Naive thymus-derived CD4-positive, alpha-beta T cell (primary cell): ENCODE measurements around the gene NASP. TPM values are rescaled to one million over a fixed set of nuclear protein-coding genes. Genes with fewer than 3 reads are reported as not detected.
A peak's percentile ranks its signal among the peaks of the same experiment; 100 is the strongest.

Source experiments
- ATAC-seq: fragments of 150-1000 bp; cut with Tn5 transposase; 2 replicates; pipeline ENCODE4 v1.10.0; 2021; ENCODE audit warnings: mild to moderate bottlenecking, moderate library complexity
- CTCF ChIA-PET: fragments of 350-600 bp; sonication (Branson Sonifier 250); formaldehyde crosslinking; loops from one replicate; lab custom pipeline; 2021; ENCODE audit warnings: antibody characterized with exemption; lab: Charles Lee
- POLR2A ChIA-PET: fragments of 350-600 bp; sonication (Branson Sonifier 250); formaldehyde crosslinking; loops from one replicate; lab custom pipeline; 2021; ENCODE audit warnings: antibody characterized with exemption, inconsistent platforms; lab: Charles Lee
- DNase-seq, 9 donors: peaks; one replicate each; pipeline versions ENCODE4 v3.0.0 to v3.0.0-alpha.2; 2020 to 2022; ENCODE audit warnings: mixed read lengths in 1 of 9
- H3K27ac ChIP-seq: one replicate; pipeline ENCODE4 v1.7.0; 2013; ENCODE audit warnings: mild to moderate bottlenecking, low read depth, low read length, moderate library complexity
- H3K27me3 ChIP-seq, 2 donors: one replicate each; pipeline ENCODE4 v1.7.0; 2013; ENCODE audit warnings: low read length in 2 of 2, mild to moderate bottlenecking in 2 of 2, moderate library complexity in 2 of 2; ENCODE audit not compliant: control insufficient read depth in 2 of 2, insufficient read depth in 2 of 2
- H3K36me3 ChIP-seq, 3 experiments: 1 replicate in 2 of 3; 2 replicates in 1 of 3; pipeline ENCODE4 v1.7.0; 2013; ENCODE audit warnings: low read length in 3 of 3, mild to moderate bottlenecking in 3 of 3, moderate library complexity in 1 of 3; ENCODE audit not compliant: insufficient read depth in 3 of 3, control insufficient read depth in 2 of 3
- H3K4me1 ChIP-seq, 2 donors: one replicate each; pipeline ENCODE4 v1.7.0; 2013; ENCODE audit warnings: low read length in 2 of 2, mild to moderate bottlenecking in 2 of 2, moderate library complexity in 1 of 2; ENCODE audit not compliant: control insufficient read depth in 2 of 2, insufficient read depth in 2 of 2
- H3K4me3 ChIP-seq: 2 replicates; pipeline ENCODE4 v1.7.0; 2013; ENCODE audit warnings: mild to moderate bottlenecking, low read length
- H3K9me3 ChIP-seq, 3 experiments: 1 replicate in 2 of 3; 2 replicates in 1 of 3; pipeline ENCODE4 v1.7.0; 2013; ENCODE audit warnings: low read length in 3 of 3; ENCODE audit not compliant: control insufficient read depth in 2 of 3
- H3K27ac Mint-ChIP-seq, 9 donors: one replicate each; pipeline ENCODE4 v1.8.0; 2020 to 2022; ENCODE audit warnings: mixed read lengths in 9 of 9, mild to moderate bottlenecking in 8 of 9, moderate library complexity in 5 of 9, inconsistent platforms in 2 of 9
- H3K27me3 Mint-ChIP-seq, 5 donors: one replicate each; pipeline ENCODE4 v1.8.0; 2021 to 2022; ENCODE audit warnings: mixed read lengths in 5 of 5, mild to moderate bottlenecking in 1 of 5
- H3K36me3 Mint-ChIP-seq, 5 donors: one replicate each; pipeline ENCODE4 v1.8.0; 2020 to 2022; ENCODE audit warnings: mixed read lengths in 5 of 5, mild to moderate bottlenecking in 3 of 5, inconsistent platforms in 1 of 5
- H3K4me1 Mint-ChIP-seq, 7 donors: one replicate each; pipeline ENCODE4 v1.8.0; 2020 to 2022; ENCODE audit warnings: mixed read lengths in 7 of 7, mild to moderate bottlenecking in 3 of 7, inconsistent platforms in 1 of 7
- H3K4me3 Mint-ChIP-seq, 10 donors: one replicate each; pipeline ENCODE4 v1.8.0; 2020 to 2022; ENCODE audit warnings: mild to moderate bottlenecking in 10 of 10, mixed read lengths in 10 of 10, moderate library complexity in 6 of 10, inconsistent platforms in 2 of 10
- H3K9me3 Mint-ChIP-seq, 11 donors: one replicate each; pipeline ENCODE4 v1.8.0; 2020 to 2022; ENCODE audit warnings: mixed read lengths in 11 of 11, mild to moderate bottlenecking in 4 of 11, inconsistent platforms in 1 of 11, moderate library complexity in 1 of 11
- intact Hi-C, 2 donors: fragments of 100-400 bp; cut with micrococcal nuclease; formaldehyde crosslinking; loops; one replicate each; pipeline ENCODE4 v1.15.1; 2023
- polyA plus RNA-seq, 2 donors: library from polyadenylated mRNA; unstranded; fragments of 300-500 nt; fragmentation: Illumina TruSeq; gene quantifications; one replicate each; pipeline ENCODE4 v1.2.3, GENCODE V29; 2021
- total RNA-seq, 6 experiments: library from RNA in 5 of 6; stranded (reverse) in 5 of 6; gene quantifications; 1 replicate in 5 of 6; 2 replicates in 1 of 6; pipeline ENCODE4 v1.2.3 and lab custom pipeline; 2021 to 2026

NASP gene
- total and polyA plus RNA-seq, 7 experiments from 2014 or later: 70.5 to 173 (median 84.0) TPM

DNA sequence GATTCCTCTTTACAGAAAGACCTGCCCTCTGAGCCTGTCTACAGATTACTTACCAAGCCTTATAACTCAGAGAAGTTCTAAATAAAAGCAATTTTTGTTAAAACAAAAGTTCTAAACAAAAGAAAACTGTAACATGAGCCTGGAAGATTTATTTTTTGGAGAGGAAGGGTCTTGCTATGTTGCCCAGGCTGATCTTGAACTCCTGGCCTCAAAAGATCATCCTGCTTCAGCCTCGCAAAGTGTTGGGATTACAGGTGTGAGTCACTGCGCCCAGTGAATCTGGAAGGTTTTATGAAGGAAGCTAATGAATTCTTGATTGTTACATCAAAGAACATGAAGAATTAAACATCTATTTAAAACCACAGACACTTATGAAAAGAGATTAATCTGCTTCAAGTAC lies 75.4 kb downstream of the NASP start:
- peaks cover 2 to 27% (median 11%) of the 10 kb centered on the region in 7 donors for H3K4me1 Mint-ChIP-seq
- H3K9me3 Mint-ChIP-seq: no peaks in the 10 kb centered on the region
- H3K27ac Mint-ChIP-seq: peak overlapping the region in 1 of 9 donors; percentile 45
- intact Hi-C loops: no loop called here
- Histone ChIP-seq H3K9me3 (no peaks in the 10 kb centered on the region), H3K27me3 (no peaks in the 10 kb centered on the region), H3K36me3 (peaks cover 22 to 71% (median 39%) of the 10 kb centered on the region in 3 experiments), H3K4me1 (no peaks in the 10 kb centered on the region), H3K4me3 (no peak overlapping the region), H3K27ac (no peak overlapping the region)
- peaks cover 13 to 42% (median 18%) of the 10 kb centered on the region in 5 donors for H3K36me3 Mint-ChIP-seq
- DNase-seq: no peak
- CTCF ChIA-PET: no interaction called here
- H3K27me3 Mint-ChIP-seq: no peaks in the 10 kb centered on the region
- no peak overlapping the region for H3K4me3 Mint-ChIP-seq
- ATAC-seq: no peak
- POLR2A ChIA-PET: interaction anchor here (3.4 kb wide), 1 partner anchor 25 kb away, joined by 12 read pairs; no protein-coding TSS in a partner anchor

DNA sequence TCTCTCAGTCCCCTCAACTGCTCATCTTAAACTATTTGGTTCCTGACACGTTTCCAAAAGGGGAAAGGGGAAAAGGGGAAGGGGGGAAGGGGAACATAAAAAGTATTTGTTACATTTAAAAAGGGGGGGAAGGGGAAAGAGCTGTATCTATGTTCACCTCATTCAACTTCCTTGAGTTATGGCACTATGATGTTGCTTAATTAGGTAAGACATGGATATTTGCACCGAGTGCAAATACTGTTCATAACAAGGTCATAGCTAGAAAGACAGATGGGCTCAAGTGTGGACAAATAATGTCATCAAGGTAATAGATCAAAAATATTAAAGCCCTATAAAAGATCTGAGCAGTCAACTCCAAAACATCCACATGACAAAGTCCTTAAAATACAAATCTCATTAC lies 76.5 kb downstream of the NASP start:
- Mint-ChIP-seq H3K27me3 (no peaks in the 10 kb centered on the region), H3K9me3 (no peaks in the 10 kb centered on the region), H3K36me3 (peaks cover 11 to 36% (median 14%) of the 10 kb centered on the region in 5 donors), H3K27ac (peak overlapping the region in 1 of 9 donors; percentile 58), H3K4me1 (peaks cover 6 to 29% (median 15%) of the 10 kb centered on the region in 7 donors), H3K4me3 (no peak overlapping the region)
- Histone ChIP-seq H3K4me3 (no peak overlapping the region), H3K27ac (no peak overlapping the region), H3K36me3 (peaks cover 22 to 60% (median 29%) of the 10 kb centered on the region in 3 experiments), H3K4me1 (no peaks in the 10 kb centered on the region), H3K9me3 (no peaks in the 10 kb centered on the region), H3K27me3 (no peaks in the 10 kb centered on the region)
- ATAC-seq (no peak), DNase-seq (no peak)
- intact Hi-C loops: no loop called here
- ChIA-PET POLR2A (interaction anchor here (3.4 kb wide), 1 partner anchor 24 kb away, joined by 12 read pairs; no protein-coding TSS in a partner anchor), CTCF (no interaction called here)

DNA sequence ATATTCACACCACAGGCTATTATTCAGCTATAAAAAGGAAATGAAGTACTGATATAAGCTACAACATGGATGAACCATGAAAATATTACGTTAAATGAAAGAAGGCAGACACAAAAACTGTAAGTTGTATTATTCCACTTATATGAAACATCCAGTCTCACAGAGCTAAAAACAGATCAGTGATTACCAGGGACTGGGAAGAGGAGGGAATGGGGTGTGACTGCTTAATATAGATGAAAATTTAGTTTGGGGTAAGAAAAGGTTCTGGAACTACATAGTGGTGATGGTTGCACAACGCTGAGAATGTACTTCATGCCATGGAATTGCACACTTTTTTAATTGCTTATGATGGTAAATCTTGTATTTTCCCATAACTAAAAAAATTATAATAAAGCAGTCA lies 83.0 kb downstream of the NASP start:
- Histone ChIP-seq H3K27ac (no peak overlapping the region), H3K27me3 (no peaks in the 10 kb centered on the region), H3K36me3 (peaks cover 0 to 5% (median 0%) of the 10 kb centered on the region in 3 experiments), H3K4me1 (no peaks in the 10 kb centered on the region), H3K4me3 (no peak overlapping the region), H3K9me3 (no peaks in the 10 kb centered on the region)
- Mint-ChIP-seq H3K4me3 (peak overlapping the region in 1 of 10 donors; percentile 24), H3K4me1 (peaks cover 23 to 76% (median 59%) of the 10 kb centered on the region in 7 donors), H3K27ac (peak overlapping the region in 3 of 9 donors; percentile 14 to 51 (median 34)), H3K27me3 (no peaks in the 10 kb centered on the region), H3K36me3 (peaks cover 0 to 13% (median 5%) of the 10 kb centered on the region in 5 donors), H3K9me3 (no peaks in the 10 kb centered on the region)
- ATAC-seq (no peak), DNase-seq (no peak)
- ChIA-PET POLR2A (no interaction called here), CTCF (no interaction called here)
- intact Hi-C loops: no loop called here

DNA sequence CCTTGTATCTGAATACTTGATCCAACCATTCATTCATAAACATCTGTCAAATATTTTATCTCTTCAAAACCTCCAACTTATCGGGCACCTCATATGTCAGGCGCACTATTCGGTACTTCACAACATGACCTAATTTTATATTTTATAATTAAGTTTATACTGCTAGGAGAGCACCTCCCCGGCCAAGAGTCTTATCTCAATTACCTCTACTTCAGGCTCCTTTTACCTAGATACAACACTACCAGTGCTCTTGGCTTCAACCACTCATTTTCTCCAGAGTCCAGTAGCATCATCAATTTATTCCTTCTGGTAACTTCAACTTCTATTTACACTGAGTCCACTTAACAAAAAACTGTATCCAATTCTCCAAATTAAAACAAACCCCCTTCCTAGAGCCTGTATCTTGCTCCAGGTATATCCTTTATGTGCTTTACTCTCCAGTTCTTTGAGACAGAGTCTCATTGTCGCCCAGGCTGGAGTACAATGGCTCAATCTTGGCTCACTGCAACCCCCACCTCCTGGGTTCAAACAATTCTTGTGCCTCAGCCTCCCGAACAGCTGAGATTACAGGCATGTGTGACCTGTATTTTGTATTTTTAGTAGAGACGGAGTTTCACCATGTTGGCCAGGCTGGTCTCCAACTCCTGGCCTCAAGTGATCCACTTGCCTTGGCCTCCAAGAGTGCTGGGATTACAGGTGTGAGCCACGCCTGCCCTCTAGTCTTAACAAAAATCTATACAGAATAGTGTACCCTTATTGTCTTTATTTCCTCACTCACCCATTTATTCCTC lies 83.7 kb downstream of the NASP start:
- Histone ChIP-seq H3K4me1 (peaks cover 0 to 6% of the 10 kb centered on the region in 2 donors), H3K27me3 (no peaks in the 10 kb centered on the region), H3K27ac (no peak overlapping the region), H3K4me3 (no peak overlapping the region), H3K9me3 (no peaks in the 10 kb centered on the region), H3K36me3 (peaks cover 0 to under 1% (median 0%) of the 10 kb centered on the region in 3 experiments)
- POLR2A ChIA-PET: no interaction called here
- no peaks in the 10 kb centered on the region for H3K9me3 Mint-ChIP-seq
- DNase-seq (no peak), ATAC-seq (no peak)
- intact Hi-C loops: no loop called here
- peaks cover 23 to 78% (median 59%) of the 10 kb centered on the region in 7 donors for H3K4me1 Mint-ChIP-seq
- H3K36me3 Mint-ChIP-seq: peaks cover 0 to 15% (median 5%) of the 10 kb centered on the region in 5 donors
- CTCF ChIA-PET: no interaction called here
- peak overlapping the region in 5 of 9 donors; percentile 19 to 83 (median 26) for H3K27ac Mint-ChIP-seq
- H3K27me3 Mint-ChIP-seq: no peaks in the 10 kb centered on the region
- peak overlapping the region in 3 of 10 donors; percentile 12 to 43 (median 29) for H3K4me3 Mint-ChIP-seq

Other genes with a start within 250 kb of the NASP start
- gene TOE1, start 243.9 kb upstream of the NASP start, total RNA-seq: 10 to 100 TPM; 20.6 to 53.3 (median 25.7) TPM
- gene TOE1, start 243.9 kb upstream of the NASP start, polyA plus RNA-seq: 10 to 100 TPM; 16.7 to 20.5 TPM
- 10 to 100 TPM; 56.7 to 85.4 (median 67.7) TPM for gene MUTYH, start 243.6 kb upstream of the NASP start, total RNA-seq
- gene MUTYH, start 243.6 kb upstream of the NASP start, polyA plus RNA-seq: 10 to 100 TPM; 17.7 to 31.5 TPM
- 1 to 10 TPM; 3.3 to 8.9 (median 7.4) TPM for gene TESK2, start 92.9 kb upstream of the NASP start, total RNA-seq
- 1 to 10 TPM; 3.5 to 5.0 TPM for gene TESK2, start 92.9 kb upstream of the NASP start, polyA plus RNA-seq
- 1 to 10 TPM; 1.6 to 4.4 (median 3.7) TPM for gene CCDC163, start 84.0 kb upstream of the NASP start, total RNA-seq
- 1 to 10 TPM; 5.2 to 8.9 TPM for gene CCDC163, start 84.0 kb upstream of the NASP start, polyA plus RNA-seq
- 1 to 10 TPM; 2.1 to 6.3 (median 4.9) TPM for gene MMACHC, start 83.7 kb upstream of the NASP start, total RNA-seq
- gene MMACHC, start 83.7 kb upstream of the NASP start, polyA plus RNA-seq: 1 to 10 TPM in 1 of 2 donors, under 1 TPM in 1; 0.58 to 2.1 TPM
- 100 to 1,000 TPM in 2 of 5 experiments, 10 to 100 TPM in 3; 28.8 to 369 (median 96.3) TPM for gene PRDX1, start 62.2 kb upstream of the NASP start, total RNA-seq
- gene PRDX1, start 62.2 kb upstream of the NASP start, polyA plus RNA-seq: 100 to 1,000 TPM; 200 to 203 TPM
- gene AKR1A1, start 33.2 kb upstream of the NASP start, total RNA-seq: 100 to 1,000 TPM in 1 of 5 experiments, 10 to 100 TPM in 4; 47.5 to 155 (median 69.3) TPM
- gene AKR1A1, start 33.2 kb upstream of the NASP start, polyA plus RNA-seq: 10 to 100 TPM; 81.2 to 92.6 TPM
- gene CCDC17, start 40.0 kb downstream of the NASP start, total RNA-seq: 1 to 10 TPM; 5.0 to 9.6 (median 5.5) TPM
- gene CCDC17, start 40.0 kb downstream of the NASP start, polyA plus RNA-seq: under 1 TPM in 1 of 2 donors, not detected in 1; 0.18 TPM
- gene GPBP1L1, start 102.5 kb downstream of the NASP start, total RNA-seq: 100 to 1,000 TPM; 110 to 180 (median 122) TPM
- gene GPBP1L1, start 102.5 kb downstream of the NASP start, polyA plus RNA-seq: 100 to 1,000 TPM; 104 to 109 TPM
- 10 to 100 TPM; 12.7 to 26.1 (median 20.1) TPM for gene TMEM69, start 104.1 kb downstream of the NASP start, total RNA-seq
- 10 to 100 TPM; 54.8 to 65.2 TPM for gene TMEM69, start 104.1 kb downstream of the NASP start, polyA plus RNA-seq
- 10 to 100 TPM in 3 of 5 experiments, 1 to 10 TPM in 2; 9.1 to 19.8 (median 12.5) TPM for gene IPP, start 166.6 kb downstream of the NASP start, total RNA-seq
- 10 to 100 TPM; 11.8 to 14.5 TPM for gene IPP, start 166.6 kb downstream of the NASP start, polyA plus RNA-seq
- gene MAST2, start 219.6 kb downstream of the NASP start, total RNA-seq: 10 to 100 TPM in 2 of 5 experiments, 1 to 10 TPM in 3; 4.9 to 22.7 (median 7.1) TPM
- gene MAST2, start 219.6 kb downstream of the NASP start, polyA plus RNA-seq: 1 to 10 TPM; 1.1 to 2.3 TPM